ENCODE data around the gene ZZZ3. TPM values are rescaled to one million over a fixed set of nuclear protein-coding genes. Genes with fewer than 3 reads are reported as not detected.
"Not testable (repeated sequence)": the region's sequence is repeated elsewhere in the genome, so short reads cannot be mapped to it uniquely, and the experiment has no call there.

ZZZ3 gene
- total RNA-seq, 1 experiment from 2014 or later = 24.5 TPM

DNA sequence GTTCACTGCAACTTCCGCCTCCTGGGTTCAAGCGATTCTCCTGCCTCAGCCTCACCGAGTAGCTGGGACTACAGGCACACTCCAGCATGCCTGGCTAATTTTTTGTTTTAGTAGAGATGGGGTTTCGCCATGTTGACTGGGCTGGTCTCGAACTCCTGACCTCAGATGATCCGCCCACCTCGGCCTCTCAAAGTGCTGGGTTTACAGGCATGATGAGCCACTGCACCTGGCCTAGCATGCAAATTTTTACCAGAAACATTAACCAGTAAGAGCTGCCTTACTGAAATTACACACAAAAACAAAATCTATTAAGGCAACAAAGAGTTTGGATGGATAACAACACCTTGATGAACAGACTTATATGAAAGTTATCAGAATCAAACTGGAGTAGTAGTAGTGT lies 12.1 kb downstream of the ZZZ3 start:
- DNase-seq (ENCODE audit: low spot score) = no peak

DNA sequence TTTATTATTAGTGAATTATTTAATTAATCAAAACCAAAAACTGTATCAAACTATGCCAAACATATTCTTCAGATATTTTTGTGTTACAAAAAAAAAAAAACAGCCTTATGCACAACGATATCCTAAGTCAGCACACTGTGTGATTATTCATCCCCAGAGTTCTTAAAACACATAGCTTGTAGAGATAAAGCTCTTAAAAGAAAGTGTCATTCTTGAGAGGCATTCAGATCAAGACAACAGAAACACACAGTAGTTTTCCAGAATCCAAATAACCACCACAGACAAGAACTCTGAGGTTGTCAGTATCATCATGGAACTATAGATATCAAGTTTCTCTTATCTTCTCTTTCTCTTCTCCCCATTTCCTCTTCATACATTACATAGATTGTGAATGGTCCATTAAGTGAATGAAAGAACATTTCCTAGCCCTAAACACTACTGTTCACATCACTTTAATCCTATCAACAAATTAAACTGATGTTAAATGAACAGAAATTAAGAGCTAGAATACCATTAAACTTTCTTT lies 13.5 kb downstream of the ZZZ3 start:
- no peak for DNase-seq (ENCODE audit: low spot score)

DNA sequence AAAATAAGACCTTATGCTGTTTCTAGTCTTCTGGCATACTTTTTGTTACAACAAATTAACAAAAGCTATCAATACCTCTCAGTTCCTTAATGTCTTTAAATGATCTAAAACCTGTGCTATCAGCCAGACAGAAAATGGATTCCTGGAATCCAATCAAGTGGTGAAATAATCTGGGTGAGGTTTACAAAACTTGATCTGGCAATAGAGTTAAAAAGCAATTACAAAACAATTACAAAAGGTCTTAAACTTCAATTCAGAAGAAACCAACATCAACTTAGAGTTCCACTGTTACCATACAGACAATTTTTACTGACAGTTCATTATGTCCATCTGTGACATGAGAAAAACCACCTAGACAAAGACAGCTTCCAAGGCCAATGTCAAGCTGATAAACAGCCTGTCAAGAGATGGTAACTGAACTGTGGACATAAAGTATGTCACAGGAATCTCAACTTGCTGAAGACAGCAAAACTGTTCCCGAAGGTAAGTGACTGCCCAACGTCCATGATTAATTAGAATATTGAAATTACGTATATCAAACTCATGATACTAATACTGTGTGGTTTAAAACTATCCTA lies 17.4 kb downstream of the ZZZ3 start:
- DNase-seq (ENCODE audit: low spot score) = no peak

DNA sequence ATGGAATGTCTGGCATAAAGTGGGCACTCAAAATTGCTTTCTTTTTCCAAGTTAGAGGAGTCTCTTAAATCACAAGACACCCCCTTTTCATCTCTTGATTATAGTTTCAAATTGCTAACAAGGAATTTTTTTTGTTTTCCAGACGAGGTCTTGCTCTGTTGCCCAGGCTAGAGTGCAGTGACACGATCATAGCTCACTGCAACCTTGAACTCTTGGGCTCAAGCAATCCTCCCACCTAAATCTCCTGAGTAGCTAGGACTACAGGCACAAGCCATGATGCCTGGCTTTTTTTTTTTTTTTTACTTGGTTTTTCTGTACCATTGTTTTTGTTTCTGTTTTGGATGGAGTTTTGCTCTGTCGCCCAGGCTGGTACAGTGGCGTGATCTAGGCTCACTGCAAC lies 20.8 kb downstream of the ZZZ3 start:
- DNase-seq (ENCODE audit: low spot score) = no peak

DNA sequence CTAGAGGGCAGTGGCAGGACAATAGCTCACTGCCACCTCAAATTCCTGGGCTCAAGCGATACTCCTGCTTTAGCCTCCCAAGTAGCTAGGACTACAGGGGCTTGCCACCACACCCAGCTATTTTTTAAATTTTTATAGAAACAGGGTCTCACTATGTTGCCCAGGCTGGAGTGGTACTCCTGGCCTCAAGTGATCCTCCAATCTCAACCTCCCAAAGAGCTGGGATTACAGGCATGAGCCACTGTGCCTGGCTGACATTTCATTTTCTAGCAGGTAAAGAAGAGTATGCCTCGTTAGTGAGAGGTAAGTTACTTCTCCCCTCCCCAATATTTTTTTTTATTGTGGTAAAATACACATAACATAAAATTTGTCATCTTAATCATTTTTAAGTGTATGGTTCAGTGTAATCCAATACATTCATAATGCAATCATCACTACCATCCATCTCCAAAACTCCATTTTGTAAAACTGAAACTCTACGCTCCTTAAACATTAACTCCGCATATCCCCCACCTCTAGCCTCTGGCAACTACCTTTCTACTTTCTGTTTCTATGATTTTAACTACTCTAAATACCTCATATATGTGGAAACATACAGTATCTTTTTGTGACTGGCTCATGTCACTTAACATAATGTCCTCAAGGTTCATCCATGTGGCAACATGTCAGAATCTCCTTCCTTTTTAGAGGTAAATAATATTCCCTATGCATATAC lies 22.4 kb downstream of the ZZZ3 start:
- DNase-seq (ENCODE audit: low spot score) = no peak

DNA sequence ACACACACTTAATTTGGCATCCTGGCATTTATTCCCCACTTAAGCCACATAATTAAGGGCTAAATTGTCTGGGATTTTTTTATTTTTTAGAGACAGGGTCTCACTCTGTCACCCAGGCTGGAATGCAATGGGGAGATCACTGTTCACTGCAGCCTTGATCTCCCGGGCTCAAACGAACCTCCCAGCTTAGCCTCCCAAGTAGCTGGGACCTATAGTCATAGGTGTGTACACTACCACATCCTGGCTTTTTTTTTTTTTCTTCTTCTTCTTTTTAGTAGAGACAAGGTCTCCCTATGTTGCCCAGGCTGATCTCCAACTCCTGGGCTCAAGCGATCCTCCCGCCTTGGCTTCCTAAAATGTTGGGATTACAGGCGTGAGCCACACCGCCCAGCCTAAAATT lies 24.2 kb downstream of the ZZZ3 start:
- no peak for DNase-seq (ENCODE audit: low spot score)

DNA sequence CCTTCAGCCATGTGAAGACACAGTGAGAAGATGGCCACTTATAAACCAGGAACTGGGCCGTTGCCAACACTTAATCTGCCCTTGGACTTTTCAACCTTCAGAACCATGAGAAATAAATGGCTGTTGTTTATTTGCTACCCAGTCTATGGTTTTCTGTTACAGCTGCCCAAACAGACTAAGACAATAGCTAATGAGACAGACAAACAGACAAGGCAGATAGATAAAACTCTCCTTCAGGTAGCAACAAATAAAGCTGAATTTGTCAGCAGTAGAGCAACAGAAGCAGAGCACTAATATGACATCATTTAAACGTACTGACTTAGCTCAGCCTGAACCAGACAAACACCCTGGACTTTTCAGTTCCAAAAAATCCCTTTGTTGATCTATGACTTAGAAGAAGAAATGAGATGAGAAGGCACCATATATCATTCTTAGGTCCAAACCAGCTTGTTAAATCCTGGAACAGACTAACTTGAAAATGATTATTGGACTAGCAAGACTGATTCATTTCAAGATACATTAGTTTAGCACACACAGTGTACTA lies 27.0 kb downstream of the ZZZ3 start:
- DNase-seq (ENCODE audit: low spot score) = no peak

DNA sequence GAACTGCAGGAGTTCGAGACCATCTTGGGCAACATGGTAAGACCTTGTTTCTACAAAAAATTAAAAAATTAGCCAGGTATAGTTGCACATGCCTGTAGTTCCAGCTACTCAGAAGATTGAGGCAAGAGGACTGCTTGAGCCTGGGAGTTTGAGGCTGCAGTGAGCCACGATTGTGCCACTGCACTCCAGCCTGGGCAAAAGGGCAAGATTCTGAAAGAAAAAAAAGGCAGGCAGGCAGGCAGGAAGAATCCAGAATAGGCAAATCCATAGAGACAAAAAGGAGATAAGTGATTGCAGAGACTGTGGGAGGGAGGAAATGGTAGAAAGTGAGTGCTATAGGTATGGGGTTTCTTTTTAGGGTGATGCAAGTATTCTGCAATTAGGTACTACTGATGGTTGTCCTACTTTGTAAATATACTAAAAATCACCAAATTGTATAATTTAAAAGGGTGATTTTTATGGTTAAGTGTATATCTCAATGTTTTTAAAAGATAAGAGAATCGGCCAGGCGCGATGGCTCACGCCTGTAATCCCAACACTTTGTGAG lies 29.4 kb downstream of the ZZZ3 start:
- no peak for DNase-seq (ENCODE audit: low spot score)

DNA sequence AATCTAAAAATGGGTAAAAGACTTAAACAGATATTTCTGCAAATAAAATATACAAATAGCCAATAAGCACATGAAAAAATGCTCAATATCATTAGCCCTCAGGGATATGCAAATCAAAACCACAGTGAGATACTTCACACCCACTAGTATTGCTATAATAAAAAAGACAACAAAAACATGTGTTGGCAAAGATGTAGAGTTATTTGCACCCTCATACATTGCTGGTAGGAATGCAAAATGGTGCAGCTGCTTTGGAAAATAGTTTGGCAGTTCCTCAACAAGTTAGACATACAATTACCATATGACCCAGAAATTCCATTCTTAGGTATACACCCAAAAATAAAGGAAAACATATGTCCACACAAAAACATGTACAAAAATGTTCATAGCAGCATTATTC lies 30.2 kb downstream of the ZZZ3 start:
- DNase-seq (ENCODE audit: low spot score) = no peak

DNA sequence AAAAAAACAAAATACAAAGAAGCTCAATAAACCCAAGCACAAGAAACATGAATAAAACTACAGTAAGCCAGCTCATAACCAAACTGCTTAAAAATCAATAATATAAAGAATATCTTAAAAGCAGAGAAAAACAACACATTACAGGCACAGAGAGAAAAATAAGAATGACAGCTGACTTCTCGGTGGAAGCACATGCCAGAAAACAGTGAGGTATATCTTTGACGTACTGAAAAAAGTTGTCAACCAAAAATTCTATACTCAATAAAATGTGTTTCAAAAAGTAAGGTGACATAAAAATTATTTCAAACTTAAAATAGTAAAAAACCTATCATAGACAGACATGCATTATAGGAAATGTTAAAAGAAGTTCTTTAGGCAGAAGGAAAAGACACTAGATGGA lies 33.3 kb downstream of the ZZZ3 start:
- DNase-seq (ENCODE audit: low spot score) = no peak

DNA sequence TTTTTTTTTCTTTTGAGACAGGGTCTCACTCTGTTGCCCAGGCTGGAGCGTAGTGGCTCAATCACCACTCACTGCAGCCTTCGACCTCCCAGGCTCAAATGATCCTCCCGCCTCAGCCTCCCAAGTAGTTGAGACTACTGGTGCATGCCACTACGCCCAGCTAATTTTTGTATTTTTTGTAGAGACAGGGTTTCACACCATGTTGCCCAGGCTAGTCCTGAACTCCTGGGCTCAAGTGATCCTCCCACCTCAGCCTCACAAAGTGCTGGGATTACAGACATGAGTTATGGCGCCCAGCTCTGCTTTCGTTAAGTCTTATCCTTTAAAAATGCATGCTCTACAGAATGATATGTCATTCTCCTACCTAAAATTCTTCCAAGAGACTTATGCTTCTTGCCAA lies 36.2 kb downstream of the ZZZ3 start:
- not testable (repeated sequence) for DNase-seq (ENCODE audit: low spot score)

DNA sequence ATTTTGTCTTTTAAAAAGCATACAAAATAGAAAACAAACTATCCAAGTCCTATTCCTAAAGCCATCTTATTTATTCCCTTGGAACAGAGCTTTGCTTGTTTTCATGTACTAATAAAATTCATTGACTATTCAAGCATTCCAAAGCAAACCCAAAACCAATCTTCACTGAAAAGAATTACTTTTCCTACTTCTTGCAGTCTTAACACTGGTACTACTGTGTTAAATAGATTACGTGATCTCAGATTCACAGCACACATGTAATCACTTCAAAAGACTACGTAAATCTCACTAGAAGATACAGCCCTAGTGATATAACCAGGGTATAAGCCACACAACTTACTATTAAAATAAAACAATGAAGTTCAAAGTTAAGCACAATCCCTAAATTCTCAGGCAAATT lies 39.0 kb downstream of the ZZZ3 start:
- no peak for DNase-seq (ENCODE audit: low spot score)

DNA sequence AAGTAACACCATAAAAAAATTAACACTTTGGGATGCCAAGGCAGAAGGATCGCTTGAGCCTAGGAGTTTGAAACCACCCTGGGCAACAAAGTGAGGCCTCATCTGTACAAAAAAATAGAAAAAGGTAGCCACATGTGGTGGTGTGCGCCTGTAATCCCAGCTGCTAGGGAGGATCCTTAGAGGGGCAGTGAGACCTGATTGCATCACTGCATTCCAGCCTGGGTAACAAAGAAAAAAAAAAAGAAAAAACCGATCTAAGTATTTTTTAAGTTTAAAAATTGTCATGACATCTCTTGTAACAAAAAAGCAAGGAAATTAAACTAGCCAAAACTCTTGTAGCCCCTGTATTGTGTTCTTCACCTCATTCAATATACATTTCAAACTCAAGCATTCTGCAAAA lies 39.5 kb downstream of the ZZZ3 start:
- DNase-seq (ENCODE audit: low spot score) = no peak

DNA sequence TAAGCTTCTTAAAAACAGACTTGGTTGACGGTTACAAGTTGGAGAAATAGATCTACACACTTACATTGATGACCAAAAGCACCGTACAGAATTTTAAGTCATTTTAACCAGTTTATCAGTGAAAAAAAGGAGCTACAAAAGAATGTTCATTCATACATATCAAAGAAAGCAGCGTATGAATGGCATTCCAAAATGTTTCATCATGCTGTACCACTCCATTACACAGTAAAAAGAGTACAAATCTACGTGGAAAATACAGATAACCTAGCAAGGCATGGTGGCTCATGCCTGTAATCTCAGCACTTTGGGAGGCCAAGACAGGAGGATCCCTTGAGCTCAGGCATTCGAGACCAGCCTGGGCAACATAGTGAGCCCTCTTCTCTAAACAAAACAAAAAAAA lies 40.3 kb downstream of the ZZZ3 start:
- DNase-seq (ENCODE audit: low spot score) = no peak

DNA sequence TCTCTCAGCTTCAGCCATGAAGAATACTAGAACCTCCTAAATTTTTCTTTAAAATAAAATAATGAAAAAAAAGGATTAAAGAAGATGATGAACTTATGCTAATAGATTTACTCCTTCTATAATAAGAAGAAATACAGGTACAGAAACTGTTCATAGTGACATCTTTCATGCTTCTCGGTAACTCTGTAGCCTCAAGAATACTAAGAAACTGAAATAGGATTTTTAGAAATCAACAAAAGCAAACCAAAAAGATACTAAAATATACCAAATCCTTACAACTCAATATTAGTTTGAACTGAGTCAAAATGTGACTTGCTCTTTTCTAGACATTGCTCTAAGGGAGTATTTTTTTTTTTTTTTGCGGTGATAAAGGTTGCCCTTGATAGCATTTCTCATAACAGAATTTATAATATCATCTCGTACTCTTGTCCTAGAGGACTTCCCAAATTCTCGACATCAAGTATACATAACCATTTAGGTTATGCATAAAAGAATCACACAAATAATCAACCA lies 42.8 kb downstream of the ZZZ3 start:
- no peak for DNase-seq (ENCODE audit: low spot score)

DNA sequence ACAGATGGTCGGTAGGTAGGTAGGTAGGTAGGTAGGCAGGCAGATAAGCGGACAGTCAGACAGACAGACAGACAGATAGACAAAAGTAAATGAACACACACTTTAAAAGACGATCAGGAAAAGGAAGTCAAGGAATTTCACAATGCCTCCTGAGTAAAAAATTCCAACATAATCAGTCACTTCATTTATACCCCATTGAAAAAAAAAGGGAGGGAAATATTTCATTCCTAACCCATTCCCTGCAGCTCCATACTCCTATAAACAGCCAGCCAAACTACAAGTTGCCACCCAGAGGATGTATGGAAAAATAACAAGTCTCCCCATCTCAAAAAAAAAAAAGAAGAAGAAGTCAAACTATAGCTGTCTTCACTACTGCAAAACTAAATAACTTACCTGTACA lies 43.4 kb downstream of the ZZZ3 start:
- no peak for DNase-seq (ENCODE audit: low spot score)

DNA sequence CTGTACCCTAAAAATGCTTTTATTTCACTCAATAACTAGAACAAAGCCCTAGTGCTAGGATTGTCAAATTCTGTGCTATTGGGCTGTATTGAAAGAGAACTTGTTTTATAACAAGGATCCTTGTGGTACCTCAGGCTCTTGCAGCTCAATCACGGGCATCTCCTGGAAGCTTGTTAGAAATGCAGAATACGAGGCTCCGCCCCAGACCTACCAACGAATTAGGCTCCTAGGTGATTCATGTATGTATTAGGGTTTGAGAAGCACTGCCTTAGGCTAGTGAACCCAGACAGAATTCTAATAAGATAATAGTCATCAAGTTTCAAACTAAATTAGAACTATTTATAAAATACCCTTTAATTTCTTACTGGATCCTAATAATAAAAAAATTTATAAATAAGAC lies 45.6 kb downstream of the ZZZ3 start:
- no peak for DNase-seq (ENCODE audit: low spot score)

Other genes starting within 250 kb of the ZZZ3 start
- 28.7 and 40.2 TPM in 2 replicates for gene USP33, start 77.2 kb upstream of the ZZZ3 start, total RNA-seq (2014; rRNA removed; shearing (Covaris generic))
- gene MIGA1, start 97.0 kb upstream of the ZZZ3 start, total RNA-seq (2014; rRNA removed; shearing (Covaris generic)) = 5.7 and 7.6 TPM in 2 replicates
- 1.6 and 2.4 TPM in 2 replicates for gene NEXN, start 206.0 kb upstream of the ZZZ3 start, total RNA-seq (2014; rRNA removed; shearing (Covaris generic))

Data from H4 (cell line).